Skeletal muscle satellite cell (primary cell): ENCODE measurements around the gene KIF23. TPM values are rescaled to one million over a fixed set of nuclear protein-coding genes. Genes with fewer than 3 reads are reported as not detected.

Experiments
- small RNA-seq: library from RNA; depleted of rRNA; stranded (forward); fragments of <200 nt; gene quantifications from one replicate; pipeline ENCODE3, GENCODE V24; 2012

Gene KIF23

Small RNAs within 50 kb of the gene (small RNA-seq; reads per million reads assigned to genes)
- gene RF00012, result not detected
